ENCODE data around the gene DUSP16. TPM values are rescaled to one million over a fixed set of nuclear protein-coding genes. Genes with fewer than 3 reads are reported as not detected.

DUSP16 gene
- total RNA-seq, 1 experiment from 2014 or later, result 11.0 TPM

DNA sequence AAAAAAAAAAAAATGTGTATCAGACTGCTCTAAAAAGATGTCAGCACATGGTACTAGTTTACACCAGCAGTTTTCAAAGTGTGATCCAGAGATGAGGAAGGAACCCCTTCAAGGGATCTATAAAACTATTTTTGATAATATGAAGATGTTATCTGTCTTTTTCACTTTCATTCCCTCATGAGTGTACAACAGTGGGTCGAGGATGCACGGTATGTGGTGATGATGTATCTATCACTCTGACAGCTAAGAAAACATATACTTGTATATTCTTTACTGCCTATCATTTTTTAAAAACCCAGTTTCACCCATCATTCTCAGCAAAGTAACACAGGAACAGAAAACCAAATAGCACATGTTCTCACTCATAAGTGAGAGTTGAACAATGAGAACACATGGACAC, 12.4 kb downstream of the DUSP16 start:
- DNase-seq (ENCODE audit: extremely low read depth, low read depth), result no peak

GRCh38 chr12:12549426-12549825, 13.2 kb downstream of the DUSP16 start:
- DNase-seq (ENCODE audit: extremely low read depth, low read depth), result no peak

DNA sequence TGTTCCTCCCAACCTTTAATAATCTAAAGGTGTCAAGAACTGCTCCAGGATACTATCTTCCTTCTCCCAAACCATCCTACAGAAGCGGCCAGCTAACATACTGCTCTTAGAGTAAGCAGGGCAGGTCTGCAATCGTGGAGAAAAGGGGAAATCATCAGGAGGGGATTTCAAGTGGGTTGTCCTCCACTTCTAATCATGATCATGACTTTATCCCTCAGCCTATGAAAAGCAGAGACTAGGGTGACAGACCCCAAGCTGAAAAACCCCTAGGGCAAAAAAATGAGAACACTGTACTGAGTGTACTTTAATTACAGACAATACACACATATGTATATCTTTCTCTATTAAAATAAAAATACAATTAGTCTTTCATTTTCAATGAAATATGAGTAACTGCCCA, 13.9 kb downstream of the DUSP16 start:
- no peak for DNase-seq (ENCODE audit: extremely low read depth, low read depth)

DNA sequence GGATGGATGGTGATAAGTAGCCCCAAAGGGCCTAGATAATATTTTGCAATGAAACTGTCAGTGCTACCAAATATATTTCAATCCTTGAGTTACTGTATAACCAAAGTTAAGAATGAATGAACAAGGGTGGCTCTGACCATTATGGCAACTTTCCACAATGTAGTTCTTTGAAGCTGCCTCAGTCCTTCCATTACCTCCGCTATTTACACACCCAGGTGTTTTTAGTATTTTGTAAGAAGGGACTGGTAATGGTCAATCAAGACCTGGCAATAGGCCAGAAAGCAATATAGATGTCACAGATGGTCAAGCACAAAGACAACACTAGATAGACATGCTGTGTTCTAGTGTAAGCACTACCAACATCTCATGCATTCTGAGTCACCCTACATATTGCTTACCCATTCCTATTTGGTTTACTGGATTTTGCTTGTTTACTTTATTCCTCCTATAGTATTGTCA, 16.3 kb downstream of the DUSP16 start:
- no peak for DNase-seq (ENCODE audit: extremely low read depth, low read depth)

DNA sequence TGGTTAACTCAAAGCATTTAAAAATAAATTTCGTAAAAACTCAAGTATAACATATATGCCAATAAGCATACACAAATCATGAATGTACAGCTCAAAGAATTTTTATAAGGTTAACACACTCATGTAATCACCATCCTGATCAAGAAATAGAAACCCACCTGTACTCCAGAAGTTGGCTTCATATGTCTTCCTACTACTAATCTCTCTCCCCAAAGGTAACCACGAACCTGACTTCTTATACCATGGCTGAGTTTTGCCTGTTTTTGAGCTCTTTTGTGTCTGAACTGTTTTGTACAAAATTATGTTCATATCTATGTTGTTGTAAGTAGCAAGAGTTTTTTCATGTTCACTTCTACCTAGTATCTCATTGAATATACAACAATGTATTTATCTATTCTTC, 18.7 kb downstream of the DUSP16 start:
- no peak for DNase-seq (ENCODE audit: extremely low read depth, low read depth)

GRCh38 chr12:12542964-12543363, 19.7 kb downstream of the DUSP16 start:
- DNase-seq (ENCODE audit: extremely low read depth, low read depth), result no peak

- DNase-seq (ENCODE audit: extremely low read depth, low read depth), result no peak
Measured at GRCh38 chr12:12542286-12542685, 20.4 kb downstream of the DUSP16 start.

DNA sequence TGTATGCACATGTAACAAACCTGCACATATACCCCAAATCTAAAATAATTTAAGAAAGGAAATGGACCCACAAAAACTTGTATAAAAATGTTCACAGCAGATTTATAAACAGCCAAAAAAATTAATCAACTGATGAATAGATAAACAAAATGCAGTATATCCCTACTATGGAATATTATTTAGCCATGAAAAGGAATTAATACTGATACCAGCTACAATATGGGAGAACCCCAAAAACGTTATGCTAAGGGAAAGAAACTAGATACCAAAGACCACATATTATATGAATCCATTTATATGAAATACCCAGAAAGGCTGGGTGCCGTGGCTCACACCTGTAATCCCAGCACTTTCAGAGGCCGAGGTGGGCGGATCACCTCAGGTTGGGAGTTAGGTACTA, 20.9 kb downstream of the DUSP16 start:
- DNase-seq (ENCODE audit: extremely low read depth, low read depth), result no peak

DNA sequence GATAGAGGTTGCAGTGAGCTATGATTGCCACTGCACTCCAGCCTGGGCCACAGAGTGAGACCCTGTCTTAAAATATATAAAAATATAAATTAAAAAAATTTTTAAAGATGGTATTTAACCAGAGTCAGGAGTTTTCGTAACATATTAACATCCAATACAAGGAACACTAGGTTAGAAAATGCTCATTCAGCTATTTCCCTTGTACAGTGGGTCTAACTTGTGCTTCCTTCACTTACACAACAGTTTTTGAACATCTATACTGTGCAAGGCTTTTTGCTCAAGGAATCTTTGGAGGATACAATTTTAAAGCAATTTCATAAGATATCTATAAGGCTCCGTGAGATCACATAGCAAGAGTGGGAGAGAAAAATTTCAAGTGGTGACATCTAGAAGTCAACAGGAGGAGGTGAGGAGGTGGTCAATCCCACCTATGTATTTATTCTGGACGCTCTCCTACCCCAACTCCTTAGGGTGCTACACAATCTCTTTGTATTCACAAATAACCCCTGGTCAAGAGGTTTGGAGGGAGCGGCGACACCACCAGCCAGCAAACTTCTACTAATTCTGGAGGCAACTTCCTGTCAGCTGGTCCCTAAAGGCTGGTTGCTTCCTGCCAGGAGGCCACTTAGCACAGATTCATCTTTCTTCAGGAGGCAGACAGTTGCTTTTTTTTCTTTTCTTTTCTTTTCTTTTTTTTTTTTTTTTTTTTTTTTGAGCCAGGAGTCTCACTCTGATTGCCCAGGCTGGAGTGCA, 22.2 kb downstream of the DUSP16 start:
- DNase-seq (ENCODE audit: extremely low read depth, low read depth), result no peak

DNA sequence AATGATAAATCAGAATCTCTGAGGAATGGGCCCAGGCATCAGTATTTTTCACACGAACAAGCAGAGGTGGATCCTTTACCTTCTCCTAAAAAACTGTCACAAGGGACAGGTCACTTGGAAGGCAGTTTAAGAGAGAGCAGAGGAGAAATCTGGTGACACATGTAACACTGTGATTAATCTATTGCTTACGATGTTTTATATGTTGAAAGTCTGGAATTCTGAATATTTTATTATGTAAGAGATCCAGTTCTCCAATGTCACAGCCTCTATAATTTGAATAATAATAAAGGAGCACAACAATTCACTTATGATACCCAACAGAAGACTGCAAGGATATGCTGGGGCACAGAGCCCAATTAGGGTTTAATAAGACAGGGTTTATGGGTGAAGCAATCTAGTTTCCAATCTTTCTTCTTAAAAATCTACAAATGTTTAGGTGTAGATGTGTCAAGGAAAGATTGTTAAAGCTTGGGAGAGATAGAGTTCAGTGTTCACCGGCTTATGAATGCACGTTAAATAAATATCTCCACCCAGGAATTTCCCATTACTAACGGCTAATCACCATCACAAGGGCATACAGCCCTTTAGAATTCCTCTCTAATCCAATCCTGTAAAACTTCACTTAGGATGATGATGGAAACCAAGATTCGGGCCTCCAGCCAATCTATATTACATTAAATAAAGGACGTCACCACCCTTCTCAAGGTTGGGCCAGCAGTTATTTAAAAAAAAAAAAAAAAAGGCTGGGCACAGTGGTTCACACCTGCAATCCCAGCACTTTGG, 23.4 kb downstream of the DUSP16 start:
- no peak for DNase-seq (ENCODE audit: extremely low read depth, low read depth)

DNA sequence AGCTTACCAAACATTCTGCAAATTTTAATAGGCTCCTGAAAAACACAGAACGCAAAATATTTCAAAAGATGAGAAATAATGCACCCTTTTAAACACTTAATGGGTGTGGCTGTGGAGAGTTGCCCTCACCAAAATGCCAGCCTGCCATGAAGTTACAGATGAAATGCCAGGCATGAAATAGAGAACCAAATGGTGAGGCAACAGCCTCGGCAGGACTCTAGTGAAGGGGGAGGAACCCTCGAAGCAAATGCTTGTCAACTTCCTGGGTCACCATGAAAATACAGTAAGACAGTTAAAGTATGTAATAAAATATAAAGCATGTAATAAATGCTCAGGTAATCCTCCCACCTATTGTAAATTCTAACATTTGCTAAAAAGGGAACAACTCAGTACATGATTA, 24.1 kb downstream of the DUSP16 start:
- no peak for DNase-seq (ENCODE audit: extremely low read depth, low read depth)

GRCh38 chr12:12537421-12537820, 25.2 kb downstream of the DUSP16 start:
- no peak for DNase-seq (ENCODE audit: extremely low read depth, low read depth)

- no peak for DNase-seq (ENCODE audit: extremely low read depth, low read depth)
Measured at GRCh38 chr12:12534975-12535374, 27.7 kb downstream of the DUSP16 start.

GRCh38 chr12:12534166-12534866, 28.3 kb downstream of the DUSP16 start:
- no peak for DNase-seq (ENCODE audit: extremely low read depth, low read depth)

DNA sequence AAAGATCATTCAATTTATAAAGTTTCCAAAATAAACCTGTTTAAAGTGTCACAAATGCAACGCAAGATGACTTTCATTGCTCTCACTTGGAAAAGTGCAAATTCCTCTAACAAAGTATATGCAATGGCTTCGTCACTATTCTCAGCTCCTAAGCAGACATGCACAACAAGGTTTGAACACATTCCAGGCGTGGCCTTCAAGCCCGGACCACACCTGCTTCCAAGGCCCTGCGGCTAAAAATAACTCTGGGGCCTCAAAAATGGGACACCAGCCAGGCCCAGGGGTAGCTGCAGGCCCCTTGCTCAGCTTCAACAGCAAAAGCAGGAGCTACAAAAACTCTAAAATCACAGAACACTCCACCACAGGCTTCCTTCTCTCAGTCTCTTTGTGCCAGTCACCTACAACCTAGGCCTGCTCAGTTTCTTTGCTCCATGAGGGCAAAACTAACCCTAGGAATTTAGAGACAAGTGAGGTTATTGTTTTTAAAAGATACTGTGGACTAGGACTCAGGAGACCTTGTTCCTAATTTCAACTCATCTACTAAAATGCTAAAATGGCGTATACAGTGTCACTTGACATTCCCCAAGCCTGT, 29.3 kb downstream of the DUSP16 start:
- DNase-seq (ENCODE audit: extremely low read depth, low read depth), result no peak

- no peak for DNase-seq (ENCODE audit: extremely low read depth, low read depth)
Measured at GRCh38 chr12:12531194-12531593, 31.5 kb downstream of the DUSP16 start.

- no peak for DNase-seq (ENCODE audit: extremely low read depth, low read depth)
Measured at GRCh38 chr12:12529783-12530421, 32.8 kb downstream of the DUSP16 start.

DNA sequence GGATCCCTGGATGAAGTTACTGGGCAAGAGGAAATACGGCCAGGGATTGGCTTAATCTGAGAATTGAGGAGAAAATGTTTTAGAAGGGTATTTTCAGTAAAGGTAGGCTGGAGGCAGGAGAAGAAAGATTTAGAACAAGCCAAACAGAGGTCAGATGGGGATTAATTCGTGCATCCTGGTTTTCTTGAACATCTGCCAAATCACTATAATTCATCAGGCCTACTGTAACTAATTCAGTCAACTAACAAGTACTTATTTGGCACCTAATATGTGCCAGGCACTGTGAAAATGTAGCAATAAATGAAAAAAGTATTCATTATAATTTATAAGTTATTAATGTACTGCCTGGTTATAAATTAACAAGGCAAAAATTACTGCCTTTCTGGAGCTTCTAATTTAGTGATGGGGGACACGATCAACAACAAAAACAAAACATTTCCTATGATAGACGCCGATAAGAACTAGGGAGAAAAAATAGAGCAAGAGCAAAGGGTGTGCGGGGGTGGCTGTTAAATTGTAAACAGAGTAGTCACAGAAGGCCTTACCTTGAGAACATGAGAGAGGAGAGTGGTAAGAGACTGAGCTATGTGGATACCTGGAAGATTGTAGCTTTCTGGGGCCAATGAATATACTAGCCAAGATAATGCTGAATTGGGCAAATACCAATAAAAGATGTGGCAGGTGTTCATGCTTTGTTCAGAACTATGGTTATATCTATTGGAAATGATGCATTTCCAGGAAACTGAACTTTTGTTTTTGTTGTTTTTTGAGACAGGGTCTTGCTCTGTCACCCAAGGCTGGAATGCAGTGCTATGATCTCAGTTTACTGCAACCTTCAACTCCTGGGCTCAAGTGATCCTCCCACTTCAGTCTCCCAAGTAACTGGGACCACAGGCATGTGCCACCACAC, 34.0 kb downstream of the DUSP16 start:
- DNase-seq (ENCODE audit: extremely low read depth, low read depth), result no peak

DNA sequence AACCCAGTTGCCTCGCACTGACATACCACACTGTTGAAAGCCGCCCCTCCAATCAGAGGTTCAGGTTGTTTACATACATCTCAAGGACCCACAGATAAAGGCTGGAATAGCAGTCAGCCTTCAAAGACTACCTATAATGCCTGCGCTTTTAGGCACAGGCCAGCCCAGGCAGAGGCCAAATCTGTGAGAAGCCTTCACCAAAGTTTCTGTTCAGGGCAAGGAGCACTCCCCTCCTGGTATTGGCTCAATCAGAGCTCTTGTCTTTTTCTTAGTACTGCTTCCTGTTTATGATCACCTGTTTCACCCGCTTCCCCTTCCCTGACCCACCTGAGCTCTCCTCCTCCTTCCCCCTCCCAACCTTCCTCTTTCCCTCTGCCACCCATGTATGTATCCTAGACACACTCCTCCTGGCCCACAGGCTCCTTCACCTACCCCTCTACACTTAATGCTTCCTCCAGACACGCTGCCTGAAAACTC, 34.8 kb downstream of the DUSP16 start:
- DNase-seq (ENCODE audit: extremely low read depth, low read depth), result no peak
